HFFc6 (cell line): ENCODE data around the gene ARL2BP. TPM values are rescaled to one million over a fixed set of nuclear protein-coding genes. Genes with fewer than 3 reads are reported as not detected.
"Not testable (repeated sequence)": the region's sequence is repeated elsewhere in the genome, so short reads cannot be mapped to it uniquely, and the experiment has no call there.

Experiments used
- DNase-seq: peaks from one replicate; pipeline ENCODE4 v3.0.0-alpha.2; 2018
- H3K27ac Mint-ChIP-seq: 2 replicates; pipeline ENCODE4 v1.8.0; 2020; ENCODE audit warnings: mild to moderate bottlenecking, mixed read lengths
- H3K27me3 Mint-ChIP-seq: 2 replicates; pipeline ENCODE4 v1.8.0; 2021; ENCODE audit warnings: mild to moderate bottlenecking, moderate library complexity, mixed read lengths; ENCODE audit not compliant: insufficient read depth
- H3K36me3 Mint-ChIP-seq: 2 replicates; pipeline ENCODE4 v1.8.0; 2021; ENCODE audit warnings: low read depth, mixed read lengths
- H3K4me1 Mint-ChIP-seq: 2 replicates; pipeline ENCODE4 v1.8.0; 2020; ENCODE audit warnings: low read depth, mixed read lengths
- H3K4me3 Mint-ChIP-seq: 2 replicates; pipeline ENCODE4 v1.8.0; 2020; ENCODE audit warnings: mild to moderate bottlenecking, moderate library complexity, mixed read lengths
- H3K9me3 Mint-ChIP-seq: 2 replicates; pipeline ENCODE4 v1.8.0; 2020; ENCODE audit warnings: mild to moderate bottlenecking, mixed read lengths
- CTCF ChIP-seq: fragments of 200-600 bp; sonication (generic); IDR thresholded peaks from 2 replicates; pipeline ENCODE4 v1.5.0; 2021; ENCODE audit warnings: antibody characterized with exemption, mild to moderate bottlenecking
- long read RNA-seq: library from polyadenylated mRNA; unstranded; transcript quantifications from one replicate; pipeline ENCODE4 v2.0.0, GENCODE V29; 2019
- total RNA-seq, 6 experiments: library from RNA; stranded (reverse); fragmentation: NEBNext Ultra II Directional; extraction: Animal tissue kit (Norgen Biotek cat#: 25700); gene quantifications; 2 replicates in 1 of 6; 3 replicates in 5 of 6; pipeline ENCODE4 v1.2.3, GENCODE V29; 2021

The ARL2BP gene
- 10 to 100 TPM; 70.3 to 80.0 (median 76.7) TPM for total RNA-seq
- long read RNA-seq, transcript ARL2BP-201 (6 exons, 2,130 nt): major isoform, 61 of 75 reads
- long read RNA-seq, partial matches to known transcripts: 9 of 75 reads
- long read RNA-seq, other reads (novel, unspliced or antisense): 4 of 75 reads

DNA sequence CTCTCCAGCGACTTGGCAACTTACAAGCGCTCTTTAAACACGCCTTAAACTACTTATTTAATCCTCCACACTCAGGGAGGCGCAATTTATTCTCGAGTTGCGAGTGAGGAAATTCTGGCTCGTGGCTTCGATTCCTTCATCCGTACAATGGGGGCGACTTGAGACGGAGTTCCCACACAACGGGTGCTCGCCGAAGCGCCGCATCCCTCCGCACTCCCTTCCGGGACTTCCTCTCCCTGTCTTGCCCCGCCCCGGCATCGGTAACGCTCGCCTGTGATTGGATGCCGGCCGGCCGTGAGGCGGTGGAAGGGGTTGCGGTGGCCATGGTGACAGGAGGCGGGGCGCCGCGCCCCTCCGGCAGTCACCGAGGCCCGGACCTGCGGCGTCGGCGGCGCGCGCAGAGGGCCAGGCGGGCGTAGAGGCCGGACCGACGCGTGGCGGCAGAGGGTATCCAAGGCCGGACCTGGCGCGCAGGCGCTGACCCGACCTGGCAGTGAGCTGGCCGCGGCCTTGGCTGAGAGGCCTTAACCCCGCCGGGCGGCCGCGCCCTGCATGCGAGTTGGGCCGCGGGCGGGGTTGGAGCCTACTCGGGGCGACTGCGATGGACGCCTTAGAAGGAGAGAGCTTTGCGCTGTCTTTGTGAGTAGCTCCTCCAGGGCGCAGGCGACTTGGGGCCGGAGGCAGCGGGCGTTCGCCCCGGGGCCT, at the start of gene ARL2BP:
ARL2BP (plus strand) TSS at position 493 of the 705 bp plus-strand sequence; CDS start at position 602, 109 bp downstream.
- Mint-ChIP-seq H3K27ac (peak within 1 kb of the TSS; percentile 97), H3K4me3 (peak within 1 kb of the TSS; percentile 88), H3K4me1 (peaks cover 18% of the 10 kb centered on the region), H3K27me3 (peaks cover 2% of the 10 kb centered on the region), H3K36me3 (peaks cover 27% of the 10 kb centered on the region), H3K9me3 (no peaks in the 10 kb centered on the region)
- TF ChIP-seq CTCF: peak; percentile 53
- DNase-seq: peak; percentile 97

DNA sequence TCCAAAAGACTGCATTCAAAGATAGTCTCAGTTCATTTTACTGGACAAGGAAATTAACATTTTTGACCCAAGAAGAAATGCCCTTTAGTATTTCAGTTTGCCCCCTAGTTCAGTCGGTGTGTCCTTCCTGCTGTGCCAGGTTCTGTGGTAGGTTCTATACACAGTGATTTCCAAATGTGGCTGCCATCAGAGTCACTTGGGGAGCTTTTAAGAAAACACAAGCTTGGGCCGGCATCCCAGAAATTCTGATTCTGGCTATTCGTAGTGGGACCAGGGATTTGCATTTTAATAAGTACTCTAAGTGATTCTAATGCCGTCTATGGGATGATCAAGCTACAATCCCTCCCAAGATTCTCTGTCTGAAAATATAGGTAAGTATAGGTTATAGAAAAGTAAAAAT, 48.8 kb upstream of the ARL2BP start:
- TF ChIP-seq CTCF: no peak
- H3K4me3 Mint-ChIP-seq: no peak overlapping the region
- peaks cover 29% of the 10 kb centered on the region for H3K36me3 Mint-ChIP-seq
- H3K27ac Mint-ChIP-seq: peak overlapping the region; percentile 58
- H3K4me1 Mint-ChIP-seq: peaks cover 65% of the 10 kb centered on the region
- no peaks in the 10 kb centered on the region for H3K27me3 Mint-ChIP-seq
- no peaks in the 10 kb centered on the region for H3K9me3 Mint-ChIP-seq
- DNase-seq: no peak

GRCh38 chr16:57196753-57197152, 48.3 kb upstream of the ARL2BP start:
- no peak for TF ChIP-seq CTCF
- no peak for DNase-seq
- no peaks in the 10 kb centered on the region for H3K9me3 Mint-ChIP-seq
- H3K4me3 Mint-ChIP-seq: no peak overlapping the region
- H3K36me3 Mint-ChIP-seq: peaks cover 29% of the 10 kb centered on the region
- no peaks in the 10 kb centered on the region for H3K27me3 Mint-ChIP-seq
- peak overlapping the region; percentile 60 for H3K27ac Mint-ChIP-seq
- peaks cover 61% of the 10 kb centered on the region for H3K4me1 Mint-ChIP-seq

- peaks cover 25% of the 10 kb centered on the region for H3K36me3 Mint-ChIP-seq
- not testable (repeated sequence) for H3K4me3 Mint-ChIP-seq, H3K9me3 Mint-ChIP-seq, DNase-seq, H3K27me3 Mint-ChIP-seq, H3K27ac Mint-ChIP-seq
- peaks cover 41% of the 10 kb centered on the region for H3K4me1 Mint-ChIP-seq
Observed at GRCh38 chr16:57200321-57200720, 44.7 kb upstream of the ARL2BP start.

DNA sequence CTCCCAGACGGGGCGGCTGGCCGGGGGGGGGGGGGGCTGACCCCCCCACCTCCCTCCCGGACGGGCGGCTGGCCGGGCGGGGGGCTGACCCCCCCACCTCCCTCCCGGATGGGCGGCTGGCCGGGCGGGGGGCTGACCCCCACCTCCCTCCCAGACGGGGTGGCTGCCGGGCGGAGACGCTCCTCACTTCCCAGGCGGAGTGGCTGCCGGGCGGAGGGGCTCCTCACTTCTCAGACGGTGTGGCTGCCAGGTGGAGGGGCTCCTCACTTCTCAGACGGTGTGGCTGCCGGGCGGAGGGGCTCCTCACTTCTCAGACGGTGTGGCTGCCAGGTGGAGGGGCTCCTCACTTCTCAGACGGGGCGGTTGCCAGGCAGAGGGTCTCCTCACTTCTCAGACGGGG, 44.1 kb upstream of the ARL2BP start:
- not testable (repeated sequence) for DNase-seq, H3K9me3 Mint-ChIP-seq, H3K27me3 Mint-ChIP-seq, H3K27ac Mint-ChIP-seq, H3K4me3 Mint-ChIP-seq
- peaks cover 39% of the 10 kb centered on the region for H3K4me1 Mint-ChIP-seq
- H3K36me3 Mint-ChIP-seq: peaks cover 25% of the 10 kb centered on the region

GRCh38 chr16:57202095-57202886, 42.8 kb upstream of the ARL2BP start:
- no peak for DNase-seq
- Mint-ChIP-seq H3K4me1 (peaks cover 25% of the 10 kb centered on the region), H3K4me3 (no peak overlapping the region), H3K36me3 (peaks cover 18% of the 10 kb centered on the region; the same call in 1 of the 2 replicates), H3K9me3 (no peaks in the 10 kb centered on the region), H3K27me3 (no peaks in the 10 kb centered on the region), H3K27ac (no peak overlapping the region)
- no peak for TF ChIP-seq CTCF
